Measurements from ENCODE around the gene ITGAL. TPM values are rescaled to one million over a fixed set of nuclear protein-coding genes. Genes with fewer than 3 reads are reported as not detected.

ITGAL gene
- total and polyA plus RNA-seq, 2 of the 13 experiments (the other 11 are each of a cell fraction or from before 2014, with no cell fraction given): 0.86 to 1.2 TPM

DNA sequence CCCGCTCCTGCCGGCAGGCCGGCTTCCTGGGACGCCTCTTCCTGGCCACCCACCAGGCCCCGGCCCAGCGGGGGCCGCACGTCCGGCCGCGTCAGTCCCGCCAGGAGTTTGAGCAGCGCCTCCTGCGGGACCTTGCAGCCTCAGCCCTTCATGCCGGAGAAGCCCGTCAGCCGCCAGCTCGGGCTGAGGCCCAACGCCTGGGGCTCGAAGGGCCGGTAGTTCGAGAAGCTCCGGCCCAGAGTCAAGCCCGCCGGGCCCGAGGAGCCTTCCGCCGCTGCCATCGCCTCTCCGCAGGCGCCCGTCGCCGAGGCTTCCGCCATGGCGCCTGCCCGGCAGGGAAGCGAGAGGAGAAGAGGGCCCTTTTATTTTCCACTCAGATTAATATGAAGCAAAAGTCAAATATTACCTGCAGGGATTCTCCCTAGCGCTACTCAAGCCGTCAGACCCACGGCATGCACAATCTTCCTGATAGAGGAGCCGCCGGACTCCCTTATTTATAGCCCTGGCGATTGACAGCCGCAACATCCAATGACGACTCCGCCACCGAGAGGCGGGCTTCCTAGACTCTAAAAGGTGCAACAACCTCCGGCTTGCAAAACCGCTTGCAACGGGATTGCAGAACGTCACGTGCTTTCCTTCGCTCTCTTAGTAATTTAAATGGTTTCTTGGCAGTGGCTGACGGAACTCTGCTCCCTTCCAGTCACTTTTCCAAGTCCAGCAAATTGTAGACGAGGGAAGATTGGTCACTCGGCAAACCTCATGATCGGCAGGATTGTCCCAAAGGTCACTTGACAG, 26.9 kb upstream of the ITGAL start, which contains the start of gene SEPHS2 (continued):
- TF ChIP-seq, protein P1, sequence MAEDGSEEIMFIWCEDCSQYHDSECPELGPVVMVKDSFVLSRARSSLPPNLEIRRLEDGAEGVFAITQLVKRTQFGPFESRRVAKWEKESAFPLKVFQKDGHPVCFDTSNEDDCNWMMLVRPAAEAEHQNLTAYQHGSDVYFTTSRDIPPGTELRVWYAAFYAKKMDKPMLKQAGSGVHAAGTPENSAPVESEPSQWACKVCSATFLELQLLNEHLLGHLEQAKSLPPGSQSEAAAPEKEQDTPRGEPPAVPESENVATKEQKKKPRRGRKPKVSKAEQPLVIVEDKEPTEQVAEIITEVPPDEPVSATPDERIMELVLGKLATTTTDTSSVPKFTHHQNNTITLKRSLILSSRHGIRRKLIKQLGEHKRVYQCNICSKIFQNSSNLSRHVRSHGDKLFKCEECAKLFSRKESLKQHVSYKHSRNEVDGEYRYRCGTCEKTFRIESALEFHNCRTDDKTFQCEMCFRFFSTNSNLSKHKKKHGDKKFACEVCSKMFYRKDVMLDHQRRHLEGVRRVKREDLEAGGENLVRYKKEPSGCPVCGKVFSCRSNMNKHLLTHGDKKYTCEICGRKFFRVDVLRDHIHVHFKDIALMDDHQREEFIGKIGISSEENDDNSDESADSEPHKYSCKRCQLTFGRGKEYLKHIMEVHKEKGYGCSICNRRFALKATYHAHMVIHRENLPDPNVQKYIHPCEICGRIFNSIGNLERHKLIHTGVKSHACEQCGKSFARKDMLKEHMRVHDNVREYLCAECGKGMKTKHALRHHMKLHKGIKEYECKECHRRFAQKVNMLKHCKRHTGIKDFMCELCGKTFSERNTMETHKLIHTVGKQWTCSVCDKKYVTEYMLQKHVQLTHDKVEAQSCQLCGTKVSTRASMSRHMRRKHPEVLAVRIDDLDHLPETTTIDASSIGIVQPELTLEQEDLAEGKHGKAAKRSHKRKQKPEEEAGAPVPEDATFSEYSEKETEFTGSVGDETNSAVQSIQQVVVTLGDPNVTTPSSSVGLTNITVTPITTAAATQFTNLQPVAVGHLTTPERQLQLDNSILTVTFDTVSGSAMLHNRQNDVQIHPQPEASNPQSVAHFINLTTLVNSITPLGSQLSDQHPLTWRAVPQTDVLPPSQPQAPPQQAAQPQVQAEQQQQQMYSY (CRISPR knock-in tag; IDR thresholded peaks at IDR 0.05): peak; percentile 24; the same call in 1 of the 2 replicates
- TF ChIP-seq ELK4 (CRISPR knock-in tag; IDR thresholded peaks at IDR 0.05; ENCODE audit: borderline replicate concordance): no peak
- no peak for TF ChIP-seq YEATS2 (CRISPR knock-in tag; IDR thresholded peaks at IDR 0.05; ENCODE audit: borderline replicate concordance)
- peak; percentile 79 for TF ChIP-seq ERF (CRISPR knock-in tag; IDR thresholded peaks at IDR 0.05)
- TF ChIP-seq JUN (CRISPR knock-in tag; IDR thresholded peaks at IDR 0.05): peak; percentile 40; the same call in 1 of the 2 replicates
- TF ChIP-seq HOXA7 (CRISPR knock-in tag; IDR thresholded peaks at IDR 0.05): no peak
- TF ChIP-seq ZNF18 (CRISPR knock-in tag; IDR thresholded peaks at IDR 0.05; ENCODE audit: insufficient replicate concordance): peak; percentile 38
- TF ChIP-seq, protein P2, sequence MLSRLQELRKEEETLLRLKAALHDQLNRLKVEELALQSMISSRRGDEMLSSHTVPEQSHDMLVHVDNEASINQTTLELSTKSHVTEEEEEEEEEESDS (CRISPR knock-in tag; IDR thresholded peaks at IDR 0.05; ENCODE audit: borderline replicate concordance): no peak
- 0 out of 2 replicates have a peak, but pooled peaks have one; percentile 23 for TF ChIP-seq TMF1 (CRISPR knock-in tag; IDR thresholded peaks at IDR 0.05; ENCODE audit: low read depth)
- peak; percentile 57 for TF ChIP-seq HNRNPLL (IDR thresholded peaks at IDR 0.05; ENCODE audit: low read depth, low read length, poor library complexity, severe bottlenecking)
- TF ChIP-seq CCAR2 (optimal IDR thresholded peaks at IDR 0.05; ENCODE audit: low read depth, low read length): peak; percentile 16
- no peak for TF ChIP-seq ZNF253 (CRISPR knock-in tag; IDR thresholded peaks at IDR 0.05; ENCODE audit: borderline replicate concordance)
- peak; percentile 58; the same call in 1 of the 2 replicates for TF ChIP-seq NRL (CRISPR knock-in tag; IDR thresholded peaks at IDR 0.05; ENCODE audit: borderline replicate concordance)
- no peak for TF ChIP-seq HNF4G (IDR thresholded peaks at IDR 0.05; ENCODE audit: borderline replicate concordance, low read depth, low read length)
- no peak for TF ChIP-seq HNF4G (CRISPR knock-in tag; IDR thresholded peaks at IDR 0.05; ENCODE audit: borderline replicate concordance, low read depth)
- no peak; the same call in 1 of the 2 replicates for TF ChIP-seq ZNF784 (CRISPR knock-in tag; IDR thresholded peaks at IDR 0.05; ENCODE audit: borderline replicate concordance)
- TF ChIP-seq ISX (CRISPR knock-in tag; conservative IDR thresholded peaks at IDR 0.05): no peak
- no peak for TF ChIP-seq ZNF251 (CRISPR knock-in tag; IDR thresholded peaks at IDR 0.05)
- TF ChIP-seq NFATC3 (CRISPR knock-in tag; IDR thresholded peaks at IDR 0.05): no peak
- peak; percentile 79; the same call in 1 of the 2 replicates for TF ChIP-seq ZMYM3 (CRISPR knock-in tag; IDR thresholded peaks at IDR 0.05)
- no peak for TF ChIP-seq ATM (IDR thresholded peaks at IDR 0.05; ENCODE audit: borderline replicate concordance)
